ENCODE data around the gene DENND1A. TPM values are rescaled to one million over a fixed set of nuclear protein-coding genes. Genes with fewer than 3 reads are reported as not detected.

Gene DENND1A
- polyA plus RNA-seq, 2 of the 4 experiments (the other 2 are of a cell fraction) = 15.1 to 21.9 TPM

- TF ChIP-seq POLR2A (IDR thresholded peaks at IDR 0.05; ENCODE audit: low read length) = no peak
- TF ChIP-seq MYC (IDR thresholded peaks at IDR 0.05; ENCODE audit: borderline replicate concordance, low read length) = no peak
- TF ChIP-seq RNF2 (IDR thresholded peaks at IDR 0.05; ENCODE audit: borderline replicate concordance, low read depth) = no peak
- no peak for TF ChIP-seq POLR2AphosphoS2 (conservative IDR thresholded peaks at IDR 0.05; ENCODE audit: low read length)
- no peak for TF ChIP-seq FOSB (CRISPR knock-in tag; IDR thresholded peaks at IDR 0.05)
- no peak for TF ChIP-seq RAD21 (conservative IDR thresholded peaks at IDR 0.05 in 1 of 2, IDR thresholded peaks at IDR 0.05 in 1 of 2)
- TF ChIP-seq, protein P1, sequence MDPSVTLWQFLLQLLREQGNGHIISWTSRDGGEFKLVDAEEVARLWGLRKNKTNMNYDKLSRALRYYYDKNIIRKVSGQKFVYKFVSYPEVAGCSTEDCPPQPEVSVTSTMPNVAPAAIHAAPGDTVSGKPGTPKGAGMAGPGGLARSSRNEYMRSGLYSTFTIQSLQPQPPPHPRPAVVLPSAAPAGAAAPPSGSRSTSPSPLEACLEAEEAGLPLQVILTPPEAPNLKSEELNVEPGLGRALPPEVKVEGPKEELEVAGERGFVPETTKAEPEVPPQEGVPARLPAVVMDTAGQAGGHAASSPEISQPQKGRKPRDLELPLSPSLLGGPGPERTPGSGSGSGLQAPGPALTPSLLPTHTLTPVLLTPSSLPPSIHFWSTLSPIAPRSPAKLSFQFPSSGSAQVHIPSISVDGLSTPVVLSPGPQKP (IDR thresholded peaks at IDR 0.05; ENCODE audit: low read depth, low read length) = no peak
- no peak for DNase-seq (ENCODE audit: low read depth in 1 of 2, low spot score in 1 of 2)
- H3K4me1 ChIP-seq = no peaks in the 10 kb centered on the region
- H3K9me3 ChIP-seq = no peaks in the 10 kb centered on the region
- POLR2A ChIA-PET = no interaction called here
- CTCF ChIA-PET = interaction anchor here (0.8 to 1.1 kb wide), 3 partner anchors 9 to 585 kb away, joined by 3 to 5 read pairs (median 3); no protein-coding TSS in a partner anchor
- 86% methylated on average over 9 of the region's 10 CpGs for WGBS (ENCODE audit: missing lambda C conversion rate)
- no peak for FAIRE-seq
- H3K27ac ChIP-seq = no peak overlapping the region
- no peak overlapping the region for H3K4me3 ChIP-seq
- no peak for ATAC-seq
- no peak overlapping the region for H3K4me2 ChIP-seq
These were observed 518.7 kb downstream of the DENND1A start for GRCh38 chr9:123411191-123411590.

DNA sequence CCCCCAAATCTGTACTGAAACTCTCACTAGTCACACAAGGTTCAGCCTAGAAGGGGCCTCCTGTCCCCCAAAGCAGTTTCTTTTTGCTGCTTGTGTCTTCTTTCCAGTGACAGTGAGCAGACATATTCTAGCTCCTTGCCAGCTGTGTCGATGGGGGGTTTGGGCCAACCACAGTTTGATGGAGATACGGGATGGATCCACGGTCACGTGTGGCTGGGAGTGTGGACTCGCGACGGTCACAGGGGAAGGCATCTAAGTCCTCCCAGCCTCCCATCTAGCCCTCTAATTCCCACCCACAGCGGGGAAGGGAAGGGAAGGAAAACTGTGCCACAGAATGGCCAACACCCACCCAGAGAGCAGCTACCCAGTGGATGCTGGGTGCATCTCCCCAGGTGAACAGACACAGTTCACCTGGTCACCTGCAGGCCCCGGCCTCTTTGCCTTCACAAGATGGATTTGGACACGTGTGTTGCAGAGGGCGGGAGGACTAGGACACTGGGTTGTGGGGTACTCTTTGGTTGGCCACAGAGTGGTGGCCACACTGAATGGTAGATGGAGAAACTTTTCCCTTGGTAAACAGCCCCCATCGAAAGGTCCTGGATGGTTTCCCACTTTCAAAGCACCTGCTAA is 519.5 kb downstream of the DENND1A start:
- WGBS (ENCODE audit: missing lambda C conversion rate) = 88% methylated on average over 12 of the region's 12 CpGs
- Histone ChIP-seq H3K27ac (no peak overlapping the region), H3K4me3 (no peak overlapping the region), H3K4me1 (no peaks in the 10 kb centered on the region), H3K4me2 (no peak overlapping the region), H3K9me3 (no peaks in the 10 kb centered on the region)
- CTCF ChIA-PET = interaction anchor here (1.0 to 3.0 kb wide), 3 partner anchors 8 to 586 kb away, joined by 3 to 16 read pairs (median 5); no protein-coding TSS in a partner anchor
- FAIRE-seq (no peak), DNase-seq (ENCODE audit: low read depth in 1 of 2, low spot score in 1 of 2) (no peak), ATAC-seq (no peak)
- no peak for TF ChIP-seq ZSCAN20 (CRISPR knock-in tag; IDR thresholded peaks at IDR 0.05)
- TF ChIP-seq EP300 (IDR thresholded peaks at IDR 0.05) = no peak
- TF ChIP-seq HOXB13 (CRISPR knock-in tag; IDR thresholded peaks at IDR 0.05; ENCODE audit: low read depth) = no peak
- TF ChIP-seq, protein P2, sequence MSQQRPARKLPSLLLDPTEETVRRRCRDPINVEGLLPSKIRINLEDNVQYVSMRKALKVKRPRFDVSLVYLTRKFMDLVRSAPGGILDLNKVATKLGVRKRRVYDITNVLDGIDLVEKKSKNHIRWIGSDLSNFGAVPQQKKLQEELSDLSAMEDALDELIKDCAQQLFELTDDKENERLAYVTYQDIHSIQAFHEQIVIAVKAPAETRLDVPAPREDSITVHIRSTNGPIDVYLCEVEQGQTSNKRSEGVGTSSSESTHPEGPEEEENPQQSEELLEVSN (IDR thresholded peaks at IDR 0.05; ENCODE audit: borderline replicate concordance, low read depth) = no peak
- TF ChIP-seq JUN (IDR thresholded peaks at IDR 0.05) = no peak
- POLR2A ChIA-PET = no interaction called here

- ATAC-seq = no peak; a peak in 1 of 6 replicates
- H3K4me1 ChIP-seq = no peaks in the 10 kb centered on the region
- TF ChIP-seq CBX8 (IDR thresholded peaks at IDR 0.05) = no peak
- TF ChIP-seq CBX2 (IDR thresholded peaks at IDR 0.05; ENCODE audit: borderline replicate concordance, low read depth) = no peak
- TF ChIP-seq EHF (CRISPR knock-in tag; IDR thresholded peaks at IDR 0.05) = no peak
- TF ChIP-seq RCOR1 (IDR thresholded peaks at IDR 0.05; ENCODE audit: low read depth, low read length) = no peak
- no peak overlapping the region for H3K4me2 ChIP-seq
- no peak for FAIRE-seq
- no peaks in the 10 kb centered on the region for H3K9me3 ChIP-seq
- WGBS (ENCODE audit: missing lambda C conversion rate) = 92% methylated on average over 9 of the region's 10 CpGs
- H3K27ac ChIP-seq = no peak overlapping the region
- ChIA-PET POLR2A (no interaction called here), CTCF (interaction anchor here (0.6 to 3.0 kb wide), 5 partner anchors 9 to 316 kb away, joined by 3 to 16 read pairs (median 3); no protein-coding TSS in a partner anchor)
- H3K4me3 ChIP-seq = no peak overlapping the region
- DNase-seq (ENCODE audit: low read depth in 1 of 2, low spot score in 1 of 2) = no peak
These were observed 521.3 kb downstream of the DENND1A start for GRCh38 chr9:123408313-123409262.
